ENCODE data around the gene TEX30. TPM values are rescaled to one million over a fixed set of nuclear protein-coding genes. Genes with fewer than 3 reads are reported as not detected.

The TEX30 gene
- total and polyA plus RNA-seq, 2 of the 4 experiments (the other 2 are of a cell fraction), result 8.1 to 10.4 TPM

DNA sequence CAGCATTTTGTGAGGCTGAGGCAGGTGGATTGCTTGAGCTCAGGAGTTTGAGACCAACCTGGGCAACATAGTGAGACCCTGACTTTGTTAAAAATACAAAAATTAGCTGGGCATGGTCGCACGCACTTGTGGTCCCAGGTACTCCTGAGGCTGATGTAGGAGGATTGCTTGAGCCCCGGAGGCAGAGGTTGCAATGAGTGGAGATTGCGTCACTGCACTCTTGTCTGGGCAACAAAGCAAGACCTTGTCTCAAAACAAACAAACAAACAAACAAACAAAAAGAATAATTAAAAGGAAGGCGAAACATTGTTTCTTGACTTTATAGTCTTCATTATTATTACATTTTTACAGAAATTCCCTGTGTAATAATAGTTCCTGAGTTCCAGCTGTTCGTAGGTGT lies 41.2 kb upstream of the TEX30 start:
- Histone ChIP-seq H3K79me1 (ENCODE audit: low read depth in 1 of 2, low read length in 2 of 2) (peaks cover 23 to 34% of the 10 kb centered on the region in 2 experiments), H3K4me1 (ENCODE audit: control insufficient read depth, insufficient read depth, low read length) (peaks cover 4% of the 10 kb centered on the region), H3K4ac (ENCODE audit: low read depth, low read length) (no peak overlapping the region), H2BK120ac (ENCODE audit: low read depth, low read length) (no peak overlapping the region), H3K9me1 (ENCODE audit: insufficient read depth, low read length) (peaks cover 9% of the 10 kb centered on the region; the same call in 1 of the 2 replicates), H3K4me3 (ENCODE audit: insufficient read depth, low read depth, low read length) (no peak overlapping the region), H3K36me3 (ENCODE audit: control insufficient read depth, insufficient read depth, low read length) (peaks cover 5% of the 10 kb centered on the region; the same call in 1 of the 2 replicates), H3K56ac (ENCODE audit: extremely low read depth, insufficient read depth, low read length) (no peak overlapping the region), H2AFZ (replicated peaks; ENCODE audit: low read length, poor library complexity) (no peak overlapping the region), H2AK9ac (replicated peaks; ENCODE audit: low read depth, low read length, poor library complexity) (no peak overlapping the region), H2BK15ac (ENCODE audit: low read depth, low read length) (no peak overlapping the region), H3K18ac (ENCODE audit: low read depth, low read length) (no peak overlapping the region), H4K20me1 (ENCODE audit: insufficient read depth, low read length) (no peaks in the 10 kb centered on the region), H2BK20ac (ENCODE audit: low read depth, low read length) (no peak overlapping the region), H2BK5ac (ENCODE audit: low read depth, low read length, poor library complexity, severe bottlenecking) (no peak overlapping the region), H3K23ac (ENCODE audit: low read depth, low read length) (no peak overlapping the region), H3K4me2 (ENCODE audit: low read depth, low read length) (no peak overlapping the region), H4K5ac (ENCODE audit: low read depth, low read length) (no peak overlapping the region), H4K8ac (ENCODE audit: low read depth in 2 of 2, low read length in 2 of 2) (no peak overlapping the region), H3K14ac (replicated peaks; ENCODE audit: low read depth, low read length) (no peak overlapping the region), H4K91ac (ENCODE audit: insufficient read depth, low read depth, low read length) (no peak overlapping the region), H3K9me3 (ENCODE audit: control insufficient read depth, insufficient read depth, low read length) (0 out of 2 replicates have a peak, but pooled peaks cover 3% of the 10 kb centered on the region), H3K27ac (ENCODE audit: insufficient read depth, low read length) (no peak overlapping the region), H2AK5ac (ENCODE audit: low read depth, low read length) (no peak overlapping the region), H3K9ac (ENCODE audit: low read depth, low read length) (no peak overlapping the region), H3K27me3 (ENCODE audit: control insufficient read depth, insufficient read depth, low read length) (no peaks in the 10 kb centered on the region)
- DNase-seq, result no peak
- dilution Hi-C loops (cut with HindIII; ENCODE audit: low sequenced_read_pairs, unreplicated experiment) (no loop called here), intact Hi-C loops (cut with micrococcal nuclease) (no loop called here), in situ Hi-C loops (cut with MboI; ENCODE audit: low sequenced_read_pairs) (no loop called here)
- no TSS peak for BruUV-seq (replicated peaks)
- no peak for ATAC-seq (ENCODE audit: low read depth)
- WGBS, 2 experiments (ENCODE audit: extremely low coverage in 2 of 2, insufficient read length in 1 of 2), result no CpG with 5 or more reads among the region's 6 CpGs
- TF ChIP-seq, protein P1, sequence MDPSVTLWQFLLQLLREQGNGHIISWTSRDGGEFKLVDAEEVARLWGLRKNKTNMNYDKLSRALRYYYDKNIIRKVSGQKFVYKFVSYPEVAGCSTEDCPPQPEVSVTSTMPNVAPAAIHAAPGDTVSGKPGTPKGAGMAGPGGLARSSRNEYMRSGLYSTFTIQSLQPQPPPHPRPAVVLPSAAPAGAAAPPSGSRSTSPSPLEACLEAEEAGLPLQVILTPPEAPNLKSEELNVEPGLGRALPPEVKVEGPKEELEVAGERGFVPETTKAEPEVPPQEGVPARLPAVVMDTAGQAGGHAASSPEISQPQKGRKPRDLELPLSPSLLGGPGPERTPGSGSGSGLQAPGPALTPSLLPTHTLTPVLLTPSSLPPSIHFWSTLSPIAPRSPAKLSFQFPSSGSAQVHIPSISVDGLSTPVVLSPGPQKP (IDR thresholded peaks at IDR 0.05; ENCODE audit: borderline replicate concordance, low read depth, low read length), result no peak
- peak; percentile 40 for TF ChIP-seq CEBPB (IDR thresholded peaks at IDR 0.05; ENCODE audit: low read depth, low read length)
- CTCF ChIA-PET, result no interaction called here
- POLR2A ChIA-PET (ENCODE audit: unreplicated experiment), result no interaction called here
